ENCODE measurements around the gene ATG9A.

Gene ATG9A

DNA sequence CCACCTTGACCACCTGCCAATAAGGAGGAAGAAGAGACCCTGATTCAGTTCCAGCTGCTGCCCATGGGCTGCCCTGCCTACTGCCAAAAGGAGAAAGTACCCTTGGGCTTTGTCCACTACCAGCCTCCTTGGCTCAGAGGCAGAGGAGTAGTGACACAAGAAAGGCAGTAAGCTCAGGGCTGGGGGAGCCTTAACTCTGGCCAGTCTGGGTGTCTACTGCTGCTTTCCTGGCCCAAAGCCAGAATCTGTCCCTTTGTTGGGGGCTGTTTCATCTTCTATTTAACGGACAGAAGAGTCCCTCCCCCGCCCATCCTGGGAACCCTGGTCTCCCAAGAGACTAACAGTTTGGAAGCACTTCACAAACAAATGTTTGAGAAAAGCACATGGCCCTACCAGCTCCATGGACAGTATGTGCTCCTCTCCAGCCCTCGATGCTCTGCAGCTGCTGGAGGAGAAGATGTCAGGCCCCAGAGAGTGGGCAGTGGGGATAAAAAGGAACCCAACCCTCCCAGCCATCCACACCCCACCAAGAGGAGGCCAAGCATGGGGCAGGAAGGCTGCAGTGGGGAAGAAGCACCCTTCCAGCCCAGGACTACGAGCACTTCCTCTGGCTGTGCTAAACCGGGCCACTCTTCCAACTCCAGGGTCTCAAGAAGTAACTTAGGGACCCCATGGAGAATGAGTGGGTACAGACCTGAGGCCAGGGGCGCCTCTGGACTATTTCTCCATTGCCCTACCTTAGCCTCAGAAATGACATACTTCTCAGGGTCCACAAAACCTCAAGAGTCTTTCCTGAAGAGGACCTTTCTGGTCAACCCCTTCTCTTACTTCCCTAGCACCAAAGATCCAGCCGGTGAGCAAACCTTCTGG is 1.2 kb downstream of the ATG9A start:
- CTCF ChIA-PET = interaction anchor here (0.7 to 9.1 kb wide), 4 partner anchors 50 to 72 kb away, joined by 3 to 65 read pairs (median 4); no protein-coding TSS in a partner anchor
- H3K36me3 ChIP-seq (ENCODE audit: control insufficient read depth in 2 of 2, insufficient read depth in 1 of 2, low read length in 2 of 2) = peaks cover 17 to 65% of the 10 kb centered on the region in 2 experiments
- peaks cover 4% of the 10 kb centered on the region; the same call in 1 of the 2 replicates for H3K4me1 ChIP-seq (ENCODE audit: control insufficient read depth, insufficient read depth, low read length)
- H3K4me3 ChIP-seq (ENCODE audit: low read depth, low read length) = peak overlapping the region; percentile 83
- peak overlapping the region; percentile 81; the same call in 1 of the 2 replicates for H3K27ac ChIP-seq (ENCODE audit: extremely low read depth, low read depth, low read length)
- POLR2A ChIA-PET = interaction anchor here (0.6 to 2.8 kb wide), 6 partner anchors 8 to 50 kb away, joined by 5 to 16 read pairs (median 6); partner anchors contain the start of genes ABCB6, GLB1L and STK16
- TF ChIP-seq ZNF146 (tag by site-specific recombination; IDR thresholded peaks at IDR 0.05) (no peak), ZNF658 (tag by site-specific recombination; IDR thresholded peaks at IDR 0.05) (no peak), BCL11A (tag by site-specific recombination; IDR thresholded peaks at IDR 0.05; ENCODE audit: low read depth) (no peak), IKZF3 (tag by site-specific recombination; IDR thresholded peaks at IDR 0.05) (no peak), ZNF785 (tag by site-specific recombination; IDR thresholded peaks at IDR 0.05) (no peak), ZNF837 (tag by site-specific recombination; IDR thresholded peaks at IDR 0.05) (no peak), SP7 (tag by site-specific recombination; IDR thresholded peaks at IDR 0.05) (no peak), ZBTB21 (tag by site-specific recombination; IDR thresholded peaks at IDR 0.05) (no peak), ZNF747 (tag by site-specific recombination; IDR thresholded peaks at IDR 0.05) (no peak), ZNF350 (tag by site-specific recombination; IDR thresholded peaks at IDR 0.05) (no peak), GLI2 (tag by site-specific recombination; IDR thresholded peaks at IDR 0.05; ENCODE audit: borderline replicate concordance, low read depth) (no peak), HOXD13 (CRISPR knock-in tag; IDR thresholded peaks at IDR 0.05; ENCODE audit: borderline replicate concordance) (no peak), ZNF214 (tag by site-specific recombination; IDR thresholded peaks at IDR 0.05; ENCODE audit: borderline replicate concordance) (no peak)
- TF ChIP-seq, protein P1, sequence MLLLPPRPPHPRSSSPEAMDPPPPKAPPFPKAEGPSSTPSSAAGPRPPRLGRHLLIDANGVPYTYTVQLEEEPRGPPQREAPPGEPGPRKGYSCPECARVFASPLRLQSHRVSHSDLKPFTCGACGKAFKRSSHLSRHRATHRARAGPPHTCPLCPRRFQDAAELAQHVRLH (tag by site-specific recombination; IDR thresholded peaks at IDR 0.05) = no peak
- H3K9me3 ChIP-seq (ENCODE audit: control insufficient read depth, insufficient read depth, low read depth, low read length) = no peaks in the 10 kb centered on the region

DNA sequence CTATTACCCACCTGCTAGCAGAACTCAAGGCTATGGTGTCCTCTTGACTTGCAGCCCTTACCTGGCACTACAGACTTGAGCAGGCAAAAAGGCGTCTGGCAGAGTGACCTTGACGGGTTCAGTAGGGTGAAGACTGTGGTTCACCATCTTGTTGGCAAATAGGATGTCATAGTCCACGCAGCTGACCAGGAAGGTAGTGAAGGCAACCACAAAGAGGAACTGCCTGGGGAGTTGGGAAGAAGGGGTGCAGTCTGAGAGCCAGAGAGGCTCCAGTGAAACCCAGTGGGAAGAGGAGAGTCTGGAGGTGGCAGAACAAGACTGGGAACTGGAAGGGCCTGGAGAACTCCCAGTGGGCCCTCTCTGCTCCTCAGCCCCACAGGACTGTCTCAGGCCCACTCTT is 4.1 kb downstream of the ATG9A start:
- TF ChIP-seq, protein P2, sequence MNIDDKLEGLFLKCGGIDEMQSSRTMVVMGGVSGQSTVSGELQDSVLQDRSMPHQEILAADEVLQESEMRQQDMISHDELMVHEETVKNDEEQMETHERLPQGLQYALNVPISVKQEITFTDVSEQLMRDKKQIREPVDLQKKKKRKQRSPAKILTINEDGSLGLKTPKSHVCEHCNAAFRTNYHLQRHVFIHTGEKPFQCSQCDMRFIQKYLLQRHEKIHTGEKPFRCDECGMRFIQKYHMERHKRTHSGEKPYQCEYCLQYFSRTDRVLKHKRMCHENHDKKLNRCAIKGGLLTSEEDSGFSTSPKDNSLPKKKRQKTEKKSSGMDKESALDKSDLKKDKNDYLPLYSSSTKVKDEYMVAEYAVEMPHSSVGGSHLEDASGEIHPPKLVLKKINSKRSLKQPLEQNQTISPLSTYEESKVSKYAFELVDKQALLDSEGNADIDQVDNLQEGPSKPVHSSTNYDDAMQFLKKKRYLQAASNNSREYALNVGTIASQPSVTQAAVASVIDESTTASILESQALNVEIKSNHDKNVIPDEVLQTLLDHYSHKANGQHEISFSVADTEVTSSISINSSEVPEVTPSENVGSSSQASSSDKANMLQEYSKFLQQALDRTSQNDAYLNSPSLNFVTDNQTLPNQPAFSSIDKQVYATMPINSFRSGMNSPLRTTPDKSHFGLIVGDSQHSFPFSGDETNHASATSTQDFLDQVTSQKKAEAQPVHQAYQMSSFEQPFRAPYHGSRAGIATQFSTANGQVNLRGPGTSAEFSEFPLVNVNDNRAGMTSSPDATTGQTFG (tag by site-specific recombination; IDR thresholded peaks at IDR 0.05; ENCODE audit: borderline replicate concordance) = no peak
- TF ChIP-seq ZNF558 (tag by site-specific recombination; IDR thresholded peaks at IDR 0.05) (no peak), KLF7 (tag by site-specific recombination; IDR thresholded peaks at IDR 0.05; ENCODE audit: borderline replicate concordance) (no peak), ZNF660 (tag by site-specific recombination; IDR thresholded peaks at IDR 0.05) (no peak)
- H3K36me3 ChIP-seq (ENCODE audit: control insufficient read depth in 2 of 2, insufficient read depth in 1 of 2, low read length in 2 of 2) = peaks cover 11 to 75% of the 10 kb centered on the region in 2 experiments

More for the DNA sequence above, 4.1 kb downstream of the ATG9A start:
- ChIA-PET POLR2A (interaction anchor here (1.1 kb wide), 1 partner anchor 18 kb away, joined by 3 read pairs; no protein-coding TSS in a partner anchor), CTCF (interaction anchor here (9.1 kb wide), 1 partner anchor 72 kb away, joined by 65 read pairs; no protein-coding TSS in a partner anchor)
- H3K27ac ChIP-seq (ENCODE audit: extremely low read depth, low read depth, low read length) = no peak overlapping the region
- H3K4me3 ChIP-seq (ENCODE audit: low read depth, low read length) = no peak overlapping the region
- no peaks in the 10 kb centered on the region for H3K9me3 ChIP-seq (ENCODE audit: control insufficient read depth, insufficient read depth, low read depth, low read length)
- peaks cover 4% of the 10 kb centered on the region; the same call in 1 of the 2 replicates for H3K4me1 ChIP-seq (ENCODE audit: control insufficient read depth, insufficient read depth, low read length)

Measured in HEK293 (cell line).